SK-N-SH treated with all-trans-retinoic acid at 6 μM for 48 hours (cell line): ENCODE data around the gene PIK3C2B.
A peak's percentile ranks its signal among the peaks of the same experiment; 100 is the strongest.

Experiments used
- ATAC-seq: fragments of 200-7000 bp; cut with Tn5 transposase; 3 replicates; pipeline ENCODE4 v1.9.1; 2020; ENCODE audit warnings: mild to moderate bottlenecking, moderate library complexity
- ARNTL ChIP-seq: fragments of 450-650 bp; formaldehyde crosslinking; IDR thresholded peaks from 2 replicates; pipeline ENCODE4 v1.5.0; 2020; ENCODE audit warnings: low read depth, mild to moderate bottlenecking, moderate library complexity, borderline replicate concordance
- BACH2 ChIP-seq: fragments of 250-450 bp; sonication (Bioruptor Pico); IDR thresholded peaks from 2 replicates; pipeline ENCODE4 v1.9.0; 2021; ENCODE audit warnings: mild to moderate bottlenecking, borderline replicate concordance
- CSDC2 ChIP-seq: fragments of 250-450 bp; sonication (Bioruptor Pico); IDR thresholded peaks from 2 replicates; pipeline ENCODE4 v1.5.0; 2020; ENCODE audit warnings: mild to moderate bottlenecking, moderate library complexity
- ESRRG ChIP-seq: fragments of 250-450 bp; sonication (Bioruptor Pico); IDR thresholded peaks from 2 replicates; pipeline ENCODE4 v1.6.1; 2021; ENCODE audit warnings: mild to moderate bottlenecking
- GLIS3 ChIP-seq: fragments of 250-450 bp; sonication (Bioruptor Pico); IDR thresholded peaks from 2 replicates; pipeline ENCODE4 v1.5.0; 2020; ENCODE audit warnings: mild to moderate bottlenecking, moderate library complexity
- ISL1 ChIP-seq: fragments of 250-450 bp; sonication (Bioruptor Pico); IDR thresholded peaks from 2 replicates; pipeline ENCODE4 v2.1.2; 2022; ENCODE audit warnings: mild to moderate bottlenecking, moderate library complexity
- PPARA ChIP-seq: fragments of 250-450 bp; sonication (Bioruptor Pico); IDR thresholded peaks from 2 replicates; pipeline ENCODE4 v1.5.0; 2020; ENCODE audit warnings: mild to moderate bottlenecking, borderline replicate concordance
- RARB ChIP-seq: fragments of 250-450 bp; sonication (Bioruptor Pico); IDR thresholded peaks from 2 replicates; pipeline ENCODE4 v1.8.0; 2021; ENCODE audit warnings: mild to moderate bottlenecking, moderate library complexity
- TCF4 ChIP-seq: fragments of 250-450 bp; sonication (Bioruptor Pico); IDR thresholded peaks from 2 replicates; pipeline ENCODE4 v1.8.0; 2021; ENCODE audit warnings: mild to moderate bottlenecking, moderate library complexity, borderline replicate concordance
- TOX ChIP-seq: fragments of 250-450 bp; sonication (Bioruptor Pico); IDR thresholded peaks from 2 replicates; pipeline ENCODE4 v1.8.0; 2021; ENCODE audit warnings: mild to moderate bottlenecking, moderate library complexity, borderline replicate concordance
- ZFP3 ChIP-seq: fragments of 250-450 bp; sonication (Bioruptor Pico); IDR thresholded peaks from 2 replicates; pipeline ENCODE4 v1.5.0; 2020; ENCODE audit warnings: mild to moderate bottlenecking, moderate library complexity
- ZFP30 ChIP-seq: fragments of 450-650 bp; formaldehyde crosslinking; IDR thresholded peaks from 2 replicates; pipeline ENCODE4 v1.5.0; 2022; ENCODE audit warnings: mild to moderate bottlenecking, moderate library complexity
- ZNF565 ChIP-seq: fragments of 450-650 bp; formaldehyde crosslinking; conservative IDR thresholded peaks from 2 replicates; pipeline ENCODE4 v1.5.0; 2020; ENCODE audit warnings: low read depth, mild to moderate bottlenecking, moderate library complexity
- ZNF70 ChIP-seq: fragments of 450-650 bp; formaldehyde crosslinking; IDR thresholded peaks from 2 replicates; pipeline ENCODE4 v1.5.0; 2020; ENCODE audit warnings: mild to moderate bottlenecking, moderate library complexity
- TF ChIP-seq, protein P1 (sequence below): fragments of 250-450 bp; sonication (Bioruptor Pico); IDR thresholded peaks from 2 replicates; pipeline ENCODE4 v1.5.1; 2020; ENCODE audit warnings: low read depth, mild to moderate bottlenecking, moderate library complexity
- TF ChIP-seq, protein P2 (sequence below): fragments of 250-450 bp; sonication (Bioruptor Pico); IDR thresholded peaks from 2 replicates; pipeline ENCODE4 v1.8.0; 2021; ENCODE audit warnings: low read depth, mild to moderate bottlenecking, moderate library complexity, borderline replicate concordance
- TF ChIP-seq, protein P3 (sequence below): fragments of 250-450 bp; sonication (Bioruptor Pico); IDR thresholded peaks from 2 replicates; pipeline ENCODE4 v1.8.0; 2020; ENCODE audit warnings: mild to moderate bottlenecking, moderate library complexity, borderline replicate concordance
- TF ChIP-seq, protein P4 (sequence below): fragments of 250-450 bp; sonication (Bioruptor Pico); IDR thresholded peaks from 2 replicates; pipeline ENCODE4 v1.5.1; 2021; ENCODE audit warnings: mild to moderate bottlenecking, moderate library complexity

The PIK3C2B gene

DNA sequence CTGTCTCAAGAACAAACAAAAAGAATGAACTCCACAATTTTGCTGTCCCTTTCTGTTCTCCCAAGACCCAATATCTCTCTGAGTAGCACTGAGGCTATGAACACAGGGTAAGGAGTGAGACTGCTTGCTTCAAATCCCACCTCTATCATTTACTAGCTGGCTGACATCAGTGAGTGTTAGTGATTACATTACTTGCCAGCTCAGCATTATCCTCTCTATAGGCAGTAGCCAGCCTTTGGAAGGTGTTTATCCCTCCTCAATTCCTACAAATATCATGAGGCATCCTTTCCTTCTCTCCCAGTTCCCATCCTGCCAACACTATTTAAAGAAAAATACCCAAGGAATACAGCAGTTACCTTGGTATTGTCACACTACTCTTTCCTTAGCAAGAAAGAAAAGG lies 3.0 kb downstream of the PIK3C2B start:
- ATAC-seq: no peak
- TF ChIP-seq ZFP30 (CRISPR knock-in tag): no peak
- TF ChIP-seq, protein P1, sequence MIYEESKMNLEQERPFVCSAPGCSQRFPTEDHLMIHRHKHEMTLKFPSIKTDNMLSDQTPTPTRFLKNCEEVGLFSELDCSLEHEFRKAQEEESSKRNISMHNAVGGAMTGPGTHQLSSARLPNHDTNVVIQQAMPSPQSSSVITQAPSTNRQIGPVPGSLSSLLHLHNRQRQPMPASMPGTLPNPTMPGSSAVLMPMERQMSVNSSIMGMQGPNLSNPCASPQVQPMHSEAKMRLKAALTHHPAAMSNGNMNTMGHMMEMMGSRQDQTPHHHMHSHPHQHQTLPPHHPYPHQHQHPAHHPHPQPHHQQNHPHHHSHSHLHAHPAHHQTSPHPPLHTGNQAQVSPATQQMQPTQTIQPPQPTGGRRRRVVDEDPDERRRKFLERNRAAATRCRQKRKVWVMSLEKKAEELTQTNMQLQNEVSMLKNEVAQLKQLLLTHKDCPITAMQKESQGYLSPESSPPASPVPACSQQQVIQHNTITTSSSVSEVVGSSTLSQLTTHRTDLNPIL: no peak
- no peak for TF ChIP-seq TCF4 (CRISPR knock-in tag)
- TF ChIP-seq ISL1 (CRISPR knock-in tag): no peak
- no peak for TF ChIP-seq RARB (CRISPR knock-in tag)
- TF ChIP-seq ZNF565 (CRISPR knock-in tag): no peak
- TF ChIP-seq, protein P2, sequence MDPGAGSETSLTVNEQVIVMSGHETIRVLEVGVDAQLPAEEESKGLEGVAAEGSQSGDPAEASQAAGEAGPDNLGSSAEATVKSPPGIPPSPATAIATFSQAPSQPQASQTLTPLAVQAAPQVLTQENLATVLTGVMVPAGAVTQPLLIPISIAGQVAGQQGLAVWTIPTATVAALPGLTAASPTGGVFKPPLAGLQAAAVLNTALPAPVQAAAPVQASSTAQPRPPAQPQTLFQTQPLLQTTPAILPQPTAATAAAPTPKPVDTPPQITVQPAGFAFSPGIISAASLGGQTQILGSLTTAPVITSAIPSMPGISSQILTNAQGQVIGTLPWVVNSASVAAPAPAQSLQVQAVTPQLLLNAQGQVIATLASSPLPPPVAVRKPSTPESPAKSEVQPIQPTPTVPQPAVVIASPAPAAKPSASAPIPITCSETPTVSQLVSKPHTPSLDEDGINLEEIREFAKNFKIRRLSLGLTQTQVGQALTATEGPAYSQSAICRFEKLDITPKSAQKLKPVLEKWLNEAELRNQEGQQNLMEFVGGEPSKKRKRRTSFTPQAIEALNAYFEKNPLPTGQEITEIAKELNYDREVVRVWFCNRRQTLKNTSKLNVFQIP (CRISPR knock-in tag): no peak

DNA sequence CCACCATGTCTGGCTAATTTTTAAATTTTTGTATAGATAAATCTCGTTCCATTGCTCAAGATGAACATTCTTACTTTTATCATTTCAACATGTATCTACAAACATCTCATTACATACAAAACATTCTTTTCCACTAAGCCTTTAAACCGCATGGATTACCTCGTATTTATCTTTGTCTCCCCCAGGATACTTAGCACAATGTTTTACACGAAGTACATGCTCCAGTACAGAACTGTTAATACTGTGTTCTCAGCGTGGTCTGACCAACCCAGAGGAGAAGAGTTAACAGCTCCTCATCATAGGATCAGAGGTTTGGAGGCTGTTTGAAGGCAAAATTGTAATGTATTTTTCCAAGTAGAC lies 7.4 kb downstream of the PIK3C2B start:
- ATAC-seq: no peak
- TF ChIP-seq TCF4 (CRISPR knock-in tag) (no peak), BACH2 (CRISPR knock-in tag) (no peak), ARNTL (CRISPR knock-in tag) (no peak), ESRRG (no peak), PPARA (no peak), TOX (CRISPR knock-in tag) (no peak), ZNF70 (no peak), ZFP3 (CRISPR knock-in tag) (no peak), ZNF565 (CRISPR knock-in tag) (no peak)
- TF ChIP-seq, protein P3, sequence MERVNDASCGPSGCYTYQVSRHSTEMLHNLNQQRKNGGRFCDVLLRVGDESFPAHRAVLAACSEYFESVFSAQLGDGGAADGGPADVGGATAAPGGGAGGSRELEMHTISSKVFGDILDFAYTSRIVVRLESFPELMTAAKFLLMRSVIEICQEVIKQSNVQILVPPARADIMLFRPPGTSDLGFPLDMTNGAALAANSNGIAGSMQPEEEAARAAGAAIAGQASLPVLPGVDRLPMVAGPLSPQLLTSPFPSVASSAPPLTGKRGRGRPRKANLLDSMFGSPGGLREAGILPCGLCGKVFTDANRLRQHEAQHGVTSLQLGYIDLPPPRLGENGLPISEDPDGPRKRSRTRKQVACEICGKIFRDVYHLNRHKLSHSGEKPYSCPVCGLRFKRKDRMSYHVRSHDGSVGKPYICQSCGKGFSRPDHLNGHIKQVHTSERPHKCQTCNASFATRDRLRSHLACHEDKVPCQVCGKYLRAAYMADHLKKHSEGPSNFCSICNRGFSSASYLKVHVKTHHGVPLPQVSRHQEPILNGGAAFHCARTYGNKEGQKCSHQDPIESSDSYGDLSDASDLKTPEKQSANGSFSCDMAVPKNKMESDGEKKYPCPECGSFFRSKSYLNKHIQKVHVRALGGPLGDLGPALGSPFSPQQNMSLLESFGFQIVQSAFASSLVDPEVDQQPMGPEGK (CRISPR knock-in tag): no peak
- TF ChIP-seq, protein P1: no peak
- TF ChIP-seq, protein P4, sequence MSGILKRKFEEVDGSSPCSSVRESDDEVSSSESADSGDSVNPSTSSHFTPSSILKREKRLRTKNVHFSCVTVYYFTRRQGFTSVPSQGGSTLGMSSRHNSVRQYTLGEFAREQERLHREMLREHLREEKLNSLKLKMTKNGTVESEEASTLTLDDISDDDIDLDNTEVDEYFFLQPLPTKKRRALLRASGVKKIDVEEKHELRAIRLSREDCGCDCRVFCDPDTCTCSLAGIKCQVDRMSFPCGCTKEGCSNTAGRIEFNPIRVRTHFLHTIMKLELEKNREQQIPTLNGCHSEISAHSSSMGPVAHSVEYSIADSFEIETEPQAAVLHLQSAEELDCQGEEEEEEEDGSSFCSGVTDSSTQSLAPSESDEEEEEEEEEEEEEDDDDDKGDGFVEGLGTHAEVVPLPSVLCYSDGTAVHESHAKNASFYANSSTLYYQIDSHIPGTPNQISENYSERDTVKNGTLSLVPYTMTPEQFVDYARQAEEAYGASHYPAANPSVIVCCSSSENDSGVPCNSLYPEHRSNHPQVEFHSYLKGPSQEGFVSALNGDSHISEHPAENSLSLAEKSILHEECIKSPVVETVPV (CRISPR knock-in tag): no peak

DNA sequence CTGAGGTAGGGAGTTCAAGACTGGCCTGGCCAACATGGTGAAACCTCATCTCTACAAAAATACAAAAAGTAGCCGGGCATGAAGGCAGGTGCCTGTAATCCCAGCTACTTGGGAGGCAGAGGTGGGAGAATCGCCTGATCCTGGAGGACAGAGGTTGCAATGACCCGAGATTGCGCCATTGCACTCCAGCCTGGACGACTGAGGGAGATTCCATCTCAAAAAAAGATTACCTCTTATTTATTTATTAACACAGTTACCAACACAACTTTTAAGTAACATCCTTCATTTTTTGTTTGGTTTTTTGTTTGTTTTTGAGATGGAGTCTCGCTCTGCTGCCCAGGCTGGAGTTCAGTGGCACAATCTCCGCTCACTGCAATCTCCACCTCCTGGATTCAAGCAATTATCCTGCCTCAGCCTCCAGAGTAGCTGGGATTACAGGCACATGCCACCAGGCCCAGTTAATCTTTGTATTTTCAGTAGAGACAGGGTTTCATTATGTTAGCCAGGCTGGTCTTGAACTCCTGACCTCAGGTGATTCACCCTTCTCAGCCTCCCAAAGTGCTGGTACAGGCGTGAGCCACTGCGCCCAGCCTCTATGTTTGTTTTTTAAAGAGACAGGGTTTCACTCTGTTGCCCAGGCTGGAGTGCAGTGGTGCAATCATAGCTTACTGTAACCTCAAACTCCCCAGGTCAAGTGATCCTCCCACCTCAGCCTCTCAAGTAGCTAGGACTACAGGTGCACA lies 7.9 kb downstream of the PIK3C2B start:
- ATAC-seq: peak; percentile 38; the same call in 1 of the 3 replicates

DNA sequence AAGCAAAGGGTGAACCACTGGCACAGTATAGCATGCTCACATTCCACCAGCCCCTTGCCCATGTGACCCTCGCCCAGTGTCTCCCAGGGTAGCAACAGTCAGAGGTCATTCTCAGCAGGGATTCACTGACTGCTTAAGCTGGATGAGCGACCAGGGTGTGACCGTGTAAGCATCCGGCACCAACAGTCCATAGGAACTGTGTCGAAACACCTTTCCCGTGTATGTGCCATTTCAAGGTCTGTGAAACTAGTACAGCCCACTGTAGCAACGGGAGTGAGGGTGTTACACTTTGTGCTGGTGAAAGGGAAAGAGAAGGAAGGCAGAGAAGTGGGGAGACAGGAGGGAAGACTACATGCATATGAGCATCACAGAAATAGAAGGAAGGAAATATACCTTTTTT lies 10.8 kb downstream of the PIK3C2B start:
- no peak for ATAC-seq
- no peak for TF ChIP-seq ZFP30 (CRISPR knock-in tag)
- TF ChIP-seq, protein P3 (CRISPR knock-in tag): no peak
- TF ChIP-seq CSDC2 (CRISPR knock-in tag): no peak
- TF ChIP-seq, protein P1: no peak
- TF ChIP-seq ISL1 (CRISPR knock-in tag): no peak
- no peak for TF ChIP-seq RARB (CRISPR knock-in tag)
- TF ChIP-seq, protein P4 (CRISPR knock-in tag): no peak
- no peak for TF ChIP-seq BACH2 (CRISPR knock-in tag)
- TF ChIP-seq ESRRG: no peak
- no peak for TF ChIP-seq ZFP3 (CRISPR knock-in tag)
- TF ChIP-seq GLIS3 (CRISPR knock-in tag): no peak
- TF ChIP-seq PPARA: no peak
